ENCODE data around the gene PRDM1.

DNA sequence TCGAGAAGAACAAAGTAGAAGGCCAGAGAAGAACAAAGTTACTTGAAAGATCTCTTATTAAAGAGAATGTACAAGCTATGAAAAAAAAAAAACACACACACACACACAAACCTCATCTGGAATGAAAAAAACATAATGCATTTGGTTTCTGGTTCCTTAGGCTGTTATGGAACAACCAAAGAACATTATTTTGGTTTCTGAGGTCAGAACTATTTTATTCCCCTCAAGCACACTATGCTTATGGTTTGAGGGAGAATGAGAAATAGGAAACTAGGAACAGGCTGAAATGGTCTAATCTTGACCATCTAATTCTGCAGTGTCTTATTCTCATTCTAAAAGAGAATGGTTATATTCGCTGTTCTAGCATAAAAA, 8.8 kb downstream of the PRDM1 start:
- TF ChIP-seq ZNF133 (tag by site-specific recombination; IDR thresholded peaks at IDR 0.05), result no peak
- no peak for TF ChIP-seq ZNF629 (tag by site-specific recombination; IDR thresholded peaks at IDR 0.05)
- no peak for TF ChIP-seq FEZF1 (tag by site-specific recombination; IDR thresholded peaks at IDR 0.05)
- no peak for TF ChIP-seq REST (tag by site-specific recombination; IDR thresholded peaks at IDR 0.05)
- TF ChIP-seq ZBTB11 (tag by site-specific recombination; conservative IDR thresholded peaks at IDR 0.05; ENCODE audit: low read depth), result no peak
- no peak for TF ChIP-seq TCF7L2 (IDR thresholded peaks at IDR 0.05; ENCODE audit: borderline replicate concordance, low read depth, low read length)
- no peak for TF ChIP-seq CTCF (tag by site-specific recombination; IDR thresholded peaks at IDR 0.05)
- no peak for TF ChIP-seq MYNN (tag by site-specific recombination; IDR thresholded peaks at IDR 0.05; ENCODE audit: borderline replicate concordance)
- TF ChIP-seq ZNF274 (IDR thresholded peaks at IDR 0.05; ENCODE audit: low read length), result no peak
- TF ChIP-seq ZNF274 (tag by site-specific recombination; IDR thresholded peaks at IDR 0.05; ENCODE audit: borderline replicate concordance), result no peak
